ENCODE data around the gene IFITM1. TPM values are rescaled to one million over a fixed set of nuclear protein-coding genes. Genes with fewer than 3 reads are reported as not detected.

IFITM1 gene
- total and polyA plus RNA-seq, 2 of the 8 experiments (the other 6 are each of a cell fraction or from before 2014, with no cell fraction given): 394 to 1,464 TPM

DNA sequence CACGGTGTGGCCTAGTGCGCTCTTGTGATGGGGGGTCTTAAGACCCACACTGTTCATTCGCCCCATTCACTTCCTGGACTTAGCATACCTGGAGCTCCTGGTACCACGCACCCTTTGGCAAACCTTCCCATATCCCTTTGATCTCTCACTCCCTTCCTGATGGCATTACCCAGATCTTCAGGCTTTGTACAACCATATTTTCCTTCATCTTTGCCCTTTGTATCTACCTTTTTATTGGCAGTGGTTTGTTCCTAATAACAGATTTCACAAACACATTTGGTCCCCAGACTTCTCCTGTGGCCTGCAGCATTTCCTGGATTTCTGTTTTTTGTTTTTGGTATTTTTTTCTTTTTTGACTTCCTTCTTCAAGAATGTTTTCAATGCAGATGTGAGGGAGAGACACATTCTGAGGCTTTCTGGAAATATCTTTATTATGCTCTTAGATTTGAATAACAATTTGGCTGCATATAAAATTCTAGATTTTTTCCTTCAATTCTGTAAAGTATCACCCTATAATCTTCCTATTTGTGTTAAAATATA is 22.9 kb downstream of the IFITM1 start:
- H3K18ac ChIP-seq (ENCODE audit: extremely low read depth, low read length): peak overlapping the region; percentile 76
- peak overlapping the region; percentile 56 for H4K91ac ChIP-seq (replicated peaks; ENCODE audit: insufficient read length, low read length)
- H3K9ac ChIP-seq (replicated peaks in 1 of 4; ENCODE audit: extremely low read depth in 1 of 4, low read depth in 3 of 4, low read length in 3 of 4): no peak overlapping the region
- 86% methylated on average over 4 of the region's 4 CpGs; no CpG with 5 or more reads in 1 of the 2 experiments for WGBS, 2 experiments (ENCODE audit: extremely low coverage in 1 of 2, insufficient coverage in 1 of 2, insufficient read length in 1 of 2, insufficient replicate concordance in 2 of 2, low coverage in 1 of 2, low lambda C conversion rate in 2 of 2, missing lambda C conversion rate in 1 of 2)
- H2BK20ac ChIP-seq (ENCODE audit: low read length): peak overlapping the region; percentile 40
- H4K20me1 ChIP-seq (replicated peaks in 1 of 2; ENCODE audit: control insufficient read depth in 1 of 2, insufficient read depth in 2 of 2, low read length in 2 of 2): no peaks in the 10 kb centered on the region
- no peak overlapping the region for H4K5ac ChIP-seq (ENCODE audit: insufficient read length, low read depth, low read length)
- peaks cover 6 to 8% of the 10 kb centered on the region in 2 experiments; a peak in 3 of 4 replicates for H3K9me3 ChIP-seq (ENCODE audit: insufficient read depth in 2 of 2, low read depth in 1 of 2, low read length in 1 of 2)
- H3K4me3 ChIP-seq (ENCODE audit: extremely low read depth in 1 of 4, insufficient read depth in 2 of 4, low read depth in 3 of 4, low read length in 4 of 4): no peak overlapping the region
- H3K4me2 ChIP-seq (ENCODE audit: insufficient read depth in 1 of 2, low read depth in 2 of 2, low read length in 2 of 2): no peak overlapping the region
- no peak overlapping the region for H3K27ac ChIP-seq (ENCODE audit: low read depth, low read length)
- TF ChIP-seq NRF1 (IDR thresholded peaks at IDR 0.05; ENCODE audit: low read depth, low read length): no peak
- no peak for TF ChIP-seq KDM4A (IDR thresholded peaks at IDR 0.05; ENCODE audit: low read depth, low read length, severe bottlenecking)
- no peak for TF ChIP-seq SIX5 (IDR thresholded peaks at IDR 0.05; ENCODE audit: low read depth, low read length)
- TF ChIP-seq SRF (IDR thresholded peaks at IDR 0.05; ENCODE audit: low read depth, low read length): no peak
- TF ChIP-seq SIRT6 (IDR thresholded peaks at IDR 0.05; ENCODE audit: low read length): no peak
- TF ChIP-seq CEBPB (IDR thresholded peaks at IDR 0.05; ENCODE audit: low read depth, low read length): no peak
- no peak for TF ChIP-seq JUND (IDR thresholded peaks at IDR 0.05; ENCODE audit: low read length)
- no peak for TF ChIP-seq CBX5 (IDR thresholded peaks at IDR 0.05; ENCODE audit: low read depth, low read length)
- no peak for DNase-seq (ENCODE audit: low read depth in 1 of 2, low spot score in 2 of 2)
- H3K27me3 ChIP-seq (replicated peaks in 1 of 4; ENCODE audit: control insufficient read depth in 3 of 4, extremely low read depth in 1 of 4, insufficient read depth in 3 of 4, low read length in 3 of 4): no peaks in the 10 kb centered on the region
- H3K79me1 ChIP-seq (ENCODE audit: low read depth, low read length): no peaks in the 10 kb centered on the region
- CTCF ChIA-PET (ENCODE audit: partially characterized antibody): interaction anchor here (0.6 to 5.6 kb wide), 5 partner anchors 15 to 87 kb away, joined by 3 to 22 read pairs (median 3); no protein-coding TSS in a partner anchor
- peak overlapping the region; percentile 66; the same call in 1 of the 2 replicates for H2BK15ac ChIP-seq (ENCODE audit: low read length)
- peaks cover 7 to 33% (median 26%) of the 10 kb centered on the region in 4 experiments for H3K4me1 ChIP-seq (replicated peaks in 1 of 4; ENCODE audit: control insufficient read depth in 3 of 4, insufficient read depth in 4 of 4, low read length in 3 of 4)
- no peak overlapping the region for H3K56ac ChIP-seq (replicated peaks; ENCODE audit: insufficient read length, low read depth, low read length)
- H4K8ac ChIP-seq (ENCODE audit: extremely low read depth, insufficient read depth, low read length): no peak overlapping the region
- H2BK120ac ChIP-seq (replicated peaks; ENCODE audit: low read depth, low read length): peak overlapping the region; percentile 59
- H3K14ac ChIP-seq (ENCODE audit: insufficient read length): no peak overlapping the region
- H2AFZ ChIP-seq (ENCODE audit: low read length): peak overlapping the region; percentile 68
- H2AK5ac ChIP-seq (ENCODE audit: low read depth, low read length): peak overlapping the region; percentile 93; the same call in 1 of the 2 replicates
- no peaks in the 10 kb centered on the region for H3K36me3 ChIP-seq (ENCODE audit: control insufficient read depth in 2 of 4, insufficient read depth in 4 of 4, low read length in 3 of 4)
- no peak for FAIRE-seq
- H3K23me2 ChIP-seq (ENCODE audit: low read depth, low read length): no peaks in the 10 kb centered on the region
- H3K79me2 ChIP-seq (ENCODE audit: control insufficient read depth in 1 of 2, insufficient read depth in 2 of 2, low read length in 2 of 2): no peaks in the 10 kb centered on the region
- H2BK12ac ChIP-seq (ENCODE audit: low read depth, low read length): peak overlapping the region; percentile 98
- H3K23ac ChIP-seq (ENCODE audit: insufficient read length): no peak overlapping the region
- POLR2A ChIA-PET (ENCODE audit: partially characterized antibody): interaction anchor here (1.2 to 1.4 kb wide), 2 partner anchors 9 to 32 kb away, joined by 3 to 4 read pairs; no protein-coding TSS in a partner anchor
- H2BK5ac ChIP-seq (ENCODE audit: low read depth, low read length): peak overlapping the region; percentile 85; the same call in 1 of the 2 replicates
- H3K4ac ChIP-seq (replicated peaks; ENCODE audit: insufficient read length, low read depth, low read length): peak overlapping the region; percentile 28
